Spleen (tissue), 7 donors: Measurements from ENCODE around the gene MARCHF9.

ENCODE experiments used
- CTCF ChIP-seq, 11 experiments: fragments of 200-600 bp in 7 of 11; fragments of 450-650 bp in 4 of 11; sonication (generic) in 4 of 11; IDR thresholded peaks in 8 of 11; conservative IDR thresholded peaks in 3 of 11; 1 replicate in 7 of 11; 2 replicates in 4 of 11; pipeline versions ENCODE4 v1.4.0 to v1.8.0; 2016 to 2021; ENCODE audit warnings: antibody characterized with exemption in 11 of 11, inconsistent platforms in 4 of 11, mild to moderate bottlenecking in 1 of 11
- POLR2A ChIP-seq, 3 donors: fragments of 450-650 bp; IDR thresholded peaks; one replicate each; pipeline ENCODE4 v1.5.1; 2017; ENCODE audit warnings: antibody characterized with exemption in 3 of 3, mild to moderate bottlenecking in 1 of 3
- POLR2AphosphoS5 ChIP-seq, 3 donors: sonication (generic); formaldehyde crosslinking; IDR thresholded peaks; one replicate each; pipeline ENCODE4 v1.5.1; 2017; ENCODE audit warnings: antibody characterized with exemption in 3 of 3
- donor health status: DM: no; HTN: no; CAD: no; lungs with moderate emphysema.
- donor health status: DM: no; HTN: no; CAD: no.
- donor health status: DM: no; HTN: no; CAD: no.

- no peak for TF ChIP-seq CTCF (IDR thresholded peaks at IDR 0.05 in 8 of 11, conservative IDR thresholded peaks at IDR 0.05 in 3 of 11)
- no peak for TF ChIP-seq POLR2AphosphoS5 (IDR thresholded peaks at IDR 0.05)
- TF ChIP-seq POLR2A (IDR thresholded peaks at IDR 0.05) = no peak
Observed at GRCh38 chr12:57739914-57740538, 14.9 kb upstream of the MARCHF9 start.
